ENCODE measurements around the gene TELO2.

The TELO2 gene

DNA sequence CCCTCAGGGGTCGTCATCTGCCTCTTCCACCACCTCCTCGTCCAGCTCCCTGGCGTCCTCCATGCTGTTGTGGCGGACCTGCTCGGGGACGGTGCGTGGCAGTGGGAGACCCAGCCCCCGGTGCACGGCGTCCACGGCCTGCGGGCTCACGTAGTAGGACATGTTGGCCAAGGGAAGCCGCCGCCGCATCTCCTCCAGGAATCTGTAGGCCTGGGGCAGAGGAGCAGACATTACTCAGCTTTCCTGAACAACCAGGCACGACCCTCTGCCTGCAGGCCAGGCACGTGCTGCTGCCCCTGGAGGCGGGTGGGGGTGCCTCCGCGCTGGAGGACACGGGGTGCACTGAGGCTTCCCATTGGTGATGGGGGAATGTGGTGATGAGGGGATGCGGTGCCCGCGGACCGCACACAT is 17.8 kb downstream of the TELO2 start:
- TF ChIP-seq, protein P1, sequence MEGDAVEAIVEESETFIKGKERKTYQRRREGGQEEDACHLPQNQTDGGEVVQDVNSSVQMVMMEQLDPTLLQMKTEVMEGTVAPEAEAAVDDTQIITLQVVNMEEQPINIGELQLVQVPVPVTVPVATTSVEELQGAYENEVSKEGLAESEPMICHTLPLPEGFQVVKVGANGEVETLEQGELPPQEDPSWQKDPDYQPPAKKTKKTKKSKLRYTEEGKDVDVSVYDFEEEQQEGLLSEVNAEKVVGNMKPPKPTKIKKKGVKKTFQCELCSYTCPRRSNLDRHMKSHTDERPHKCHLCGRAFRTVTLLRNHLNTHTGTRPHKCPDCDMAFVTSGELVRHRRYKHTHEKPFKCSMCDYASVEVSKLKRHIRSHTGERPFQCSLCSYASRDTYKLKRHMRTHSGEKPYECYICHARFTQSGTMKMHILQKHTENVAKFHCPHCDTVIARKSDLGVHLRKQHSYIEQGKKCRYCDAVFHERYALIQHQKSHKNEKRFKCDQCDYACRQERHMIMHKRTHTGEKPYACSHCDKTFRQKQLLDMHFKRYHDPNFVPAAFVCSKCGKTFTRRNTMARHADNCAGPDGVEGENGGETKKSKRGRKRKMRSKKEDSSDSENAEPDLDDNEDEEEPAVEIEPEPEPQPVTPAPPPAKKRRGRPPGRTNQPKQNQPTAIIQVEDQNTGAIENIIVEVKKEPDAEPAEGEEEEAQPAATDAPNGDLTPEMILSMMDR (conservative IDR thresholded peaks at IDR 0.05; ENCODE audit: low read depth, low read length): no peak
- H3K4me3 ChIP-seq (ENCODE audit: low read length): no peak overlapping the region
- no peak for DNase-seq (ENCODE audit: low read depth)

DNA sequence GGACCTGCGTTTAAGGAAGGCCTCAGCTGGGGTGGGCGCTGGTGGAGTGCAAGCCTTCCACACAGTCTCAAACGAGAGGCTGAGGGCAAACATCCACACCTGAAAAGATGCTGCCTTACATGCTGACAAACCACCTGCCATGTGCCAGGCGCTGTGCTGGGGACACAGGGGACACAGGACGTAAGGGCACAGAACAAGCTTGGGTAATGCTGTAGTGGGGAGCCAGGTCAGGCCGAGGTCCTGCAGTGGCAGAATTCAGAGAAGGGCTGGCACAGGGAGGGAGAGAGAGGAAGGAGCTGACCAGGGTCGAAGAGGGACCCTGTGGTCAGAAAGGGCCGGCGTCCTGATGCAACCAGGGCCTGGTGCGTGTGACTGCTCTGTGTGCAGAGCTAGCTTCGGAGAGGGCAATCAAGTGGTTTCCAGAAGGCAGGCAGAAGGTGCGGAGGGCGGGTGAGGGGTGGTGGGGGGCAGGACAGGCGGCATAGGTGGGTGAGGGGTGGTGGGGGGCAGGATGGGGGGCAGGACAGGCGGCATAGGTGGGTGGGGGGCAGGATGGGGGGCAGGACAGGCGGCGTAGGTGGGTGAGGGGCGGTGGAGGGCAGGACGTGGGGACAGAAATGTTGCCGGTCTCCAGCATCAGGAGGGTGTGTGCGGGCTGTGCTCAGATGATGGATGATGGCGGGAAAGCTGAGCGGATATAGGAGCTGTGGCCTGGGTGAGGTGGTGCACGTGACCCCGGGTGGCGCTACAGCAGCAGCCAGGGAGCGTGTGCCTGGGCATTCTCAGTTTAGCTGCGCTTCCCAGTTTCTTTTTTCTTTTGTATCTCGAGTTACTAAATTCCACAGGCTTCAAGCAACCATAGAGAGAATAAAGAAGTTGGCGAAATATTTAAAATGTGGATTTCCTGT is 18.8 kb downstream of the TELO2 start:
- H3K4me3 ChIP-seq (ENCODE audit: low read length): no peak overlapping the region
- DNase-seq (ENCODE audit: low read depth): no peak
- TF ChIP-seq, protein P1 (conservative IDR thresholded peaks at IDR 0.05; ENCODE audit: low read depth, low read length): no peak

DNA sequence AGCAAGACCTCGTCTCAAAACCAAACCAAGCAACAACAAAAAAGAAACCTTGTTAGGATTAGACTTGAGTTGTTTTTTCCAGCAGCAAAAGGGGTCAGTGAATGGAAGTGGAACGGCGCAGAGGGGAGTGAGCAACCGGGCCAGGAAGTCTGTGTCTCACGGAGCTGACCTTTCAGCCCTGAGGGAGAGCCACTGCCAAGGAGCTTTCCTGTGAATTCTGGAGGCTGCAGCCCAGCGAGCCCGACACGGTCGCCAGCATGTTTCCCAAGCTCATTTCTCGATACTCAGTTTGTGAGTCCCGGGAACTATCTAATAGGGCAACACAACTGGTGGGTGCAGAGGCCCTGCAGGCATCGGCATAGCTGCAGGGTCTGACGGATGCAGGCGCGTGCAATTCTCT is 19.6 kb downstream of the TELO2 start:
- no peak for DNase-seq (ENCODE audit: low read depth)
- TF ChIP-seq, protein P1 (conservative IDR thresholded peaks at IDR 0.05; ENCODE audit: low read depth, low read length): no peak
- no peak overlapping the region for H3K4me3 ChIP-seq (ENCODE audit: low read length)

DNA sequence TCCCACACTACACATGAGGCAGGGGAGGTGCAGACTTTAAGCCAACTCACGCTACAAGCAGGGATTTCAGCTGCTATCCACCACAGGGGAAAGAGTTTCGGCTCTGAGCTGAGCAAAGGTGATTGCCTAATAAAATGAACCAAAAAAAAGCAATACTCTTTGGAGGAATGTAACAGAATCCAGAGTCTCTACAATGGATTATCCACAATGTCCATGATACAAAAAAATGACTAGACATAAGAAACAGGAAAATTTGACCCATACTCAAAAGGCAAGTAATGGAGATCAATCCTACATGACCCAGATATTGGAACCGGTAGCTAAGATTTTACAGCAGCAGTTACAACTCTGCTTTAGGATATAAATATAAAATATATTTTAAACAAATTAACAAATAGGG is 21.3 kb downstream of the TELO2 start:
- H3K4me3 ChIP-seq (ENCODE audit: low read length): no peak overlapping the region
- TF ChIP-seq, protein P1 (conservative IDR thresholded peaks at IDR 0.05; ENCODE audit: low read depth, low read length): no peak
- DNase-seq (ENCODE audit: low read depth): no peak

DNA sequence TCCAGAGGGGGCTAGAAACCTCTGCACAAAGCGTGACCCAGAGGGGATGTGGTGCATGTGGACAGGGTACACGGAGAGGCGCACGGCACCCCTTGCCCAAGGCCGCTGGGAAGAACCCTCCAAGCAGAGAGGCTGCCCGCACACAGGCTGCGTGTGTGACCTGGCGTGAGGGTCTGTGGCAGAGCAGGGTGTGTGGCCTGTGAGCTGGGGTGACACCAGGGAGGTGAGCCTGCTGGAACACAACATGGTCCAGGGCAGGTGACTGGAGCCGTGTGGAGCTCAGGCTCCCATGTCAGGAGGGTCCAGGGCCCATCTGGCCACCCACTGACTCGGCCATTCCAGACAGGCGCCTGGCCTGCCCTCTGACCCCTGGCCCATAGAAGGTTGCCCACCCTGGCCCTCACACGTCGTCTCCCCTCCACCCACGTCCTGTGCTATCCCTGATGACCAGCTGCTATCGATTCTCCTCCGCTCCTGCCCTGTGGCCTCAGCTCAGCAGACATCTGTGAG is 25.5 kb downstream of the TELO2 start:
- no peak for DNase-seq (ENCODE audit: low read depth)

DNA sequence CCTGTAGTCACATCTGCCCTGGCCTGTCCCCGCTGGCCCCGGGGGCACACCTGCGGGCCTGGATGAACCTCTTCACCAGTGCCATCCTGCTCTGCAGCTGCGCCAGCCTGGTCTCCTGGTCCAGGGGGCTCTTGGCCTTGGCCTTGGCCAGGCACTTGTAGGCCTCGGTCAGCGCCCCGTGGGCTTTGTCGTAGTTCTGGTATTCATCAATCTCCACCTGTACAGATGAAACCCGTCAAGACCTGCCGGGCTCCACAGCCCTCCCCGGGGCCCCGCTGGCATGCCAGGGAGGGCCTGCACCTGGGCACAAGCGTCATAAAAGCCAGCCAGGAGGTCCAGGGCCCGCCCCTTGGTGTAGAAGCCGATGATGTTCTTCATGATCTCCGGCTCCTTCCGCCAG is 26.7 kb downstream of the TELO2 start:
- TF ChIP-seq, protein P1 (conservative IDR thresholded peaks at IDR 0.05; ENCODE audit: low read depth, low read length): no peak
- no peak overlapping the region for H3K4me3 ChIP-seq (ENCODE audit: low read length)
- DNase-seq (ENCODE audit: low read depth): no peak

More for the DNA sequence above, 25.5 kb downstream of the TELO2 start:
- TF ChIP-seq, protein P1 (conservative IDR thresholded peaks at IDR 0.05; ENCODE audit: low read depth, low read length): no peak
- H3K4me3 ChIP-seq (ENCODE audit: low read length): no peak overlapping the region

DNA sequence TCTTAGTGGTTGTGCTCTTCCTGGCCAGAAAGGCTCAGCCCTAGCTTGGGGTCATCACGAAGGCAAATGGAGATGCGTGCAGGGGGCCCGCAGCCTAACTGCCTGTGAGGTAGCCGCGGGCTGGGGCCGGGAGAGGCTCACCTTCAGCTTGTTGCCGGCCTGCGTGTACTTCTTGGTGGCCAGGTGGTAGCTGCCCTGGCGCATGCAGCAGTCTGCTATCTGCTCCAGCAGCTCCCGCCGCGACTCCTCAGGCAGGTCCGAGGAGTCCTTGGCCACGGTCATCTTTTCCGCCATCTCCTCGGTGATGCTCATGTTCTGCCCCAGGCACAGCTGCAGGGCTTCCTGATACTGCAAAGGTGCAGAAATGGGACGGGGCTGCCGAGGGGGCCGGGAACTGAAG is 27.3 kb downstream of the TELO2 start:
- TF ChIP-seq, protein P1 (conservative IDR thresholded peaks at IDR 0.05; ENCODE audit: low read depth, low read length): no peak
- DNase-seq (ENCODE audit: low read depth): no peak
- no peak overlapping the region for H3K4me3 ChIP-seq (ENCODE audit: low read length)
